K562 (cell line): ENCODE results near the gene CLEC3B. TPM values are rescaled to one million over a fixed set of nuclear protein-coding genes. Genes with fewer than 3 reads are reported as not detected.

Experiments
- ATF2 ChIP-seq: sonication (generic); formaldehyde crosslinking; IDR thresholded peaks from 2 replicates; pipeline ENCODE4 v1.8.1; 2022; ENCODE audit warnings: missing genetic modification reagents
- CCNT2 ChIP-seq: IDR thresholded peaks from 2 replicates; pipeline ENCODE4 v1.6.1; 2011; ENCODE audit warnings: borderline replicate concordance, low read depth, mild to moderate bottlenecking, moderate library complexity, mixed read lengths, low read length; ENCODE audit not compliant: insufficient read length; ENCODE audit errors: extremely low read depth
- EHMT2 ChIP-seq: fragments of 450-650 bp; IDR thresholded peaks from 2 replicates; pipeline ENCODE4 v1.6.1; 2018; ENCODE audit warnings: antibody characterized with exemption
- ELF2 ChIP-seq: fragments of 250-450 bp; sonication (Bioruptor Pico); IDR thresholded peaks from 2 replicates; pipeline ENCODE4 v1.5.0; 2021; ENCODE audit warnings: mild to moderate bottlenecking
- FIP1L1 ChIP-seq: fragments of 200-400 bp; formaldehyde crosslinking; IDR thresholded peaks from 2 replicates; pipeline ENCODE4 v1.6.1; 2018; ENCODE audit warnings: mild to moderate bottlenecking, low read depth, low read length; ENCODE audit not compliant: poor library complexity, severe bottlenecking
- HEY1 ChIP-seq: fragments of 250-450 bp; sonication (Bioruptor Pico); IDR thresholded peaks from 2 replicates; pipeline ENCODE4 v1.5.0; 2020; ENCODE audit warnings: mild to moderate bottlenecking, moderate library complexity, borderline replicate concordance
- HNRNPL ChIP-seq: fragments of 200-400 bp; formaldehyde crosslinking; IDR thresholded peaks from 2 replicates; pipeline ENCODE4 v1.6.1; 2017; ENCODE audit warnings: low read depth, mild to moderate bottlenecking, low read length
- HSF4 ChIP-seq: fragments of 250-450 bp; sonication (Bioruptor Pico); IDR thresholded peaks from 2 replicates; pipeline ENCODE4 v2.1.2; 2022; ENCODE audit warnings: mild to moderate bottlenecking, moderate library complexity, borderline replicate concordance
- IFI16 ChIP-seq: fragments of 250-450 bp; sonication (Bioruptor Pico); IDR thresholded peaks from 2 replicates; pipeline ENCODE4 v2.1.2; 2022; ENCODE audit warnings: mild to moderate bottlenecking, inconsistent platforms
- IRF9 ChIP-seq: fragments of 450-650 bp; IDR thresholded peaks from 2 replicates; pipeline ENCODE4 v1.6.1; 2016; ENCODE audit warnings: missing biosample characterization, missing genetic modification characterization
- NFIC ChIP-seq: fragments of 450-650 bp; IDR thresholded peaks from 2 replicates; pipeline ENCODE4 v1.6.1; 2017; ENCODE audit warnings: mild to moderate bottlenecking, inconsistent platforms
- RBFOX2 ChIP-seq: fragments of 200-400 bp; formaldehyde crosslinking; IDR thresholded peaks from 2 replicates; pipeline ENCODE4 v1.6.1; 2017; ENCODE audit warnings: low read depth, mild to moderate bottlenecking, low read length, moderate library complexity
- SMARCB1 ChIP-seq: IDR thresholded peaks from 2 replicates; pipeline ENCODE4 v1.6.1; 2011; ENCODE audit warnings: improper control_type of control experiment, low read depth; ENCODE audit not compliant: insufficient read length
- SPI1 ChIP-seq: IDR thresholded peaks from 2 replicates; pipeline ENCODE4 v1.6.1; 2011; ENCODE audit warnings: low read depth, low read length, control low read depth, borderline replicate concordance
- STAT6 ChIP-seq: sonication (generic); formaldehyde crosslinking; IDR thresholded peaks from 2 replicates; pipeline ENCODE4 v1.8.1; 2023; ENCODE audit warnings: mild to moderate bottlenecking, missing genetic modification reagents
- ZBTB8A ChIP-seq: fragments of 450-650 bp; IDR thresholded peaks from 2 replicates; pipeline ENCODE4 v1.6.1; 2018; ENCODE audit warnings: mild to moderate bottlenecking, moderate library complexity; ENCODE audit not compliant: partially characterized antibody
- ZFP36 ChIP-seq: fragments of 150-350 bp; IDR thresholded peaks from 2 replicates; pipeline ENCODE4 v1.6.1; 2018; ENCODE audit warnings: low read length, low read depth; ENCODE audit not compliant: partially characterized antibody
- ZNF140 ChIP-seq: fragments of 250-450 bp; sonication (Bioruptor Pico); IDR thresholded peaks from 2 replicates; pipeline ENCODE4 v1.8.0; 2021; ENCODE audit warnings: moderate library complexity, mild to moderate bottlenecking, inconsistent platforms
- ZNF253 ChIP-seq: fragments of 250-450 bp; sonication (Bioruptor Pico); conservative IDR thresholded peaks from 2 replicates; pipeline ENCODE4 v1.6.1; 2021; ENCODE audit warnings: mild to moderate bottlenecking
- ZNF449 ChIP-seq: fragments of 250-450 bp; sonication (Bioruptor Pico); IDR thresholded peaks from 2 replicates; pipeline ENCODE4 v1.8.0; 2022; ENCODE audit warnings: moderate library complexity, mild to moderate bottlenecking, inconsistent platforms
- ZNF77 ChIP-seq: fragments of 250-450 bp; sonication (Bioruptor Pico); IDR thresholded peaks from 2 replicates; pipeline ENCODE4 v1.5.0; 2020
- ZNF778 ChIP-seq: fragments of 450-650 bp; formaldehyde crosslinking; IDR thresholded peaks from 2 replicates; pipeline ENCODE4 v1.4.0; 2020; ENCODE audit warnings: mild to moderate bottlenecking, moderate library complexity
- polyA plus RNA-seq, 8 experiments: library from polyadenylated mRNA; depleted of rRNA in 4 of 8; stranded (reverse) in 5 of 8; unstranded in 3 of 8; fragments of >200 nt; fragmentation: Nextera tagmentation in 2 of 8; fragmentation: Illumina TruSeq in 1 of 8; extraction: Ambion mirVana in 2 of 8; extraction: Trizol in 1 of 8; gene quantifications; 2 replicates each; pipeline versions ENCODE4 v1.2.1 to v1.2.3, GENCODE V29; 2011 to 2014; ENCODE audit warnings: inconsistent platforms in 1 of 8, missing spikeins in 1 of 8
- total RNA-seq, 7 experiments: library from RNA; depleted of rRNA in 6 of 7; stranded (reverse); fragments of >200 nt in 6 of 7; fragmentation: Illumina TruSeq in 2 of 7; extraction: Trizol in 2 of 7; gene quantifications; 2 replicates each; pipeline versions ENCODE4 v1.2.1 to v1.2.3, GENCODE V29; 2011 to 2021; ENCODE audit warnings: low replicate concordance in 1 of 7

The CLEC3B gene
- total and polyA plus RNA-seq, 9 of the 15 experiments (the other 6 are each of a cell fraction or from before 2014, with no cell fraction given), result not detected

- TF ChIP-seq ATF2 (CRISPR knock-in tag) (no peak), HEY1 (CRISPR knock-in tag) (no peak), ZNF449 (0 out of 2 replicates have a peak, but pooled peaks have one; percentile 25), SPI1 (peak; percentile 77), SMARCB1 (no peak), NFIC (no peak), EHMT2 (no peak), RBFOX2 (no peak), ZNF253 (CRISPR knock-in tag) (no peak), CCNT2 (no peak), IRF9 (tag) (no peak), ZNF140 (CRISPR knock-in tag) (no peak), ZFP36 (no peak), ZBTB8A (no peak), IFI16 (no peak), ZNF778 (no peak), HNRNPL (no peak), HSF4 (CRISPR knock-in tag) (no peak), ZNF77 (CRISPR knock-in tag) (no peak), ELF2 (CRISPR knock-in tag) (no peak), FIP1L1 (no peak), STAT6 (CRISPR knock-in tag) (no peak)
Observed at GRCh38 chr3:45059132-45059531, 33.0 kb downstream of the CLEC3B start (continued).
